ENCODE measurements around the gene MKNK1.
"Not testable (repeated sequence)": the region's sequence is repeated elsewhere in the genome, so short reads cannot be mapped to it uniquely, and the experiment has no call there.

Gene MKNK1
- 61.3 to 66.2 reads per million in 2 donors for total RNA-seq

DNA sequence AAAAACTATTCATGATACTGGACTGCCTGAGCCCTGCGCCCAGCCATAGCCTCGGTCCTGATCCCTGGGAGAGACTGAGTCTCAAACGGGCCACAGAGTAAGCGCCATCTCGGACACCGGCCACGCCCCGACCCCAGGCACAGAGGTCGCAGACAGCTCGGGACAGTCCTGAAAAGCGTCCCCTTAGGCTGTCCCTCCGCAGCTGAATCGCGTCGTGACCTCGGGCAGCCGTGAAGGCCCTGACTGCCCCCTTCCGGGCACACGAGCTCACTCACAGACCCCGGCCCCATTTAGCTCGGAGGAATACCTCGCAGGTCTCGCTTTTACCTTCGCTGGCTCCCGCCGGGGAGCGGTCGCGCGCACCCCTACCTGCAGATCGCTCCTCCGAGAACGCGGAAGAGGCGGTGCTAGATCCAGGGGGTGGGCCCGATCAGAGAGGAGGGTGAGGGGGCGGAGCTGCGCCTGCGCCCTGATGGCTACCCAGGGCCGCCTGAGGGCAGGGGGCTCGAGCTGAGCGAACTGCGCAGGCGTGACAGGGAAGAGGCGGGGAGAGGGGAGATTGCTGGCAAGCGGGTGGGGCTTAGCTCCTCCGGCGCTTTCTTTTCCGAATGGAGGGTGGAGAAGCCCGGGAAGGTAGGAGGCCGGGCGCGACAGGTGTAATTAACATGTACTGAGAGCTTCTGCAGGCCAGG is at the start of gene MKNK1:
MKNK1 (minus strand) TSS at position 411 of the 692 bp plus-strand sequence. CDS start 20,941 bp downstream, outside the sequence.
- DNase-seq: peak; percentile 97

DNA sequence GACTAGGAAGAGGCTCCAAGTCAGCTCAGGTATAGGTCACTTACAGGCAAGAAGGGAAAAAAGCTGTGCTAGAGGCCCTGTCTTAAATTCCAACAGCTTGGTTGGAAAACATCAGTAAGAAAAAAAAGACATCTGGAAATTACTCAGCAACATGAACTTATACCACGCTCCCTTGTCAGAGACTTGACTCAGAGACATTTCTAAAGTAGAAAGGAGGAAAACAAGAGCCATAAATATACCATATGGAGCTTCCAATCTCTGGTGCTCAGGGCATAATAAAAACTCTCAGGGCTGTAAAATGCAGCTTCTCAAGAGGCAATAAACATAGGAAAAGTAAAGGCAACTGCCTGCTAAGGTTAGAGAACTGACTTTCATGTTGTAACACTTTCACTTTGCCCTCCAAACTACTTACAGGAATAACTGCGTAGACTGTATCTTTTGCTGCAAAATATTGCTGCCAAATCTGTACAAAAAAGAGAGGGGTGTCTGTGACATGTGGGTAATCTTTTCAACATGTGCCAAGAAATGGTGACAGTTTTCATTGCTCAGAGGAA is 49.4 kb upstream of the MKNK1 start:
- no peak for DNase-seq

DNA sequence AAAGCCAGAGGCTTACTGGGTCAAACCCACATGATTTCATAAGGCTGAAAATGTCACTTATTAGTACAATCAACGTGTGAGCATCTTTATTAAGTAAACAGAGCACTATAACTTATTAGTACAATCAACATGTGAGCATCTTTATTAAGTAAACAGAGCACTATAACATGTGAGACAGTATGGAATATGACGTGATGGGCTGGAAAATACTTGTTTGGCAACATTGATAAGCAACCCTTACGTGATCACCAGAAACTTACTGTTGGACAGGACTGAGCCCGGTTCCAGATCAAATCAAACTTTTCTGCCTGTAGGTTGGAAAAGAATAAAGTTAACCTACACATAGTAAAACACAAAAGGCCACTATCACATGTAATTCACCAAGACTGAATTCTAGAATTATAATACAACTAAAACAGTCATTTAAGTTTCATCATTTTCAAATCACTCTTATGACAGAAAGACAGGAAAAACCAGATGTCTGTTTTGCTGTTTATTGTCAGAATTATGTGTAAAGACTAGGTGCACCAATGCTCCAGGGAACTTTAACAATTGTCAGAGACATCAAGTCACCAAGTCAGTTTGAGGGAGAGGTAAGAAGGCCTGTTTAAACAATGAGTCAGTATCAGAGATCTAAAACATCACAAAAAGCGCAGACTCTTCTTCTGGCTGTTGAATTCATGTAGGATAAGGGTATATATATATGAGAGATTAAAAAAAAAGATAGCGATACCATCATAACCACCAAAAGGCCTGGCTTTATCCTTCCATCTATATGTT is 48.4 kb upstream of the MKNK1 start:
- no peak for DNase-seq

DNA sequence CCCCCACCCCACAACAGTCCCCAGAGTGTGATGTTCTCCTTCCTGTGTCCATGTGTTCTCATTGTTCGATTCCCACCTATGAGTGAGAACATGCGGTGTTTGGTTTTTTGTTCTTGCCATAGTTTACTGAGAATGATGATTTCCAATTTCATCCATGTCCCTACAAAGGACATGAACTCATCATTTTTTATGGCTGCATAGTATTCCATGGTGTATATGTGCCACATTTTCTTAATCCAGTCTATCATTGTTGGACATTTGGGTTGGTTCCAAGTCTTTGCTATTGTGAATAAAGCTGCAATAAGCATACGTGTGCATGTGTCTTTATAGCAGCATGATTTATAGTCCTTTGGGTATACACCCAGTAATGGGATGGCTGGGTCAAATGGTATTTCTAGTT is 47.1 kb upstream of the MKNK1 start:
- DNase-seq: not testable (repeated sequence)

DNA sequence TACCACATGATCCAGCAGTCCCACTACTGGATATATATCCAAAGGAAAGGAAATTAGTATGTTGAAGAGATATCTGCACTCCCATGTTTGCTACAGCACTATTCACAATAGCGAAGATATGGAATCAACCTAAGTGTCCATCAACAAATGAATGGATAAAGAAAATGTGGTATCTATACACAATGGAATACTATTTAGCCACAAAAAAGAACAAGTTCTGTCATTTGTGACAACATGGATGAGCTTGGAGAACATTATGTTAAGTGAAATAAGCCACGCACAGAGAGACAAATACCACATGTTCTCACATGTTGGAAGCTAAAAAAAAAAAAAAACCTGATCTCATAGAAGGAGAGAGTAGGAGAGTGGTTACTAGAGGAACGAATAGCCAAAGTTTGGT is 46.4 kb upstream of the MKNK1 start:
- no peak for DNase-seq

DNA sequence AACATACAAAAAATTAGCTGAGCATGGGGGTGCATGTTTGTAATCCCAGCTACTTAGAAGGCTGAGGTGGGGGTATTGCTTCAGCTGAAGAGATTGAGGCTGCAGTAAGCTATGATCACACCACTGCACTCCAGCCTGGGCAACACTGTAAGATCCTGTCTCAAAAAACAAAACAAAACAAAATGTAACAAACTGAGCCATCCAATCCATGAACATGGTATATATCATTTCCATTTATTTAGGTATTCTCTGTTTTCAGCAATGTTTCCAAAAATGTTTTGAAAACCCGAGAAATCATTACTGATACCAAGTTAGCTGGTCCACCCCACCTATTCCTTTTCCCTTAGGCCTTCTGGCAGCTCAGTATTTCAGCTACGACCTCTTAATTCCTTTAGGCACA is 45.7 kb upstream of the MKNK1 start:
- DNase-seq: no peak

DNA sequence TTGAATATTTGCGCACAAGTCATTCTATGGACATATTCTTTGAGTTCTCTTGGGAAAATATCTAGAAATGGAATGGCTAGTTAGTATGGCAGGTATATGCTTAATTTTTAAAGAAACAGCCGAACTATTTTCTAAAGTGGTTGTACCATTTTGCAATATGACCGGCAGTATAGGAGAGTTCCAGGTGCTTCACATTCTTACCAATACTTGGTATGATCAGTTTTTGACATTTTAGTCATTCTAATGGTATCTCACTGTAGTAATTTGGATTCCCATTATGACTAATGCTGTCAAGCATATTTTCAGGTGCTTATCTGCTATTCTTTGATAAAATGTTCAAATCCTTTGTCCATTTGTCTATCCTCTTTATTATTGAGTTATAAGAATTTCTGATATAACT is 43.5 kb upstream of the MKNK1 start:
- DNase-seq: no peak

DNA sequence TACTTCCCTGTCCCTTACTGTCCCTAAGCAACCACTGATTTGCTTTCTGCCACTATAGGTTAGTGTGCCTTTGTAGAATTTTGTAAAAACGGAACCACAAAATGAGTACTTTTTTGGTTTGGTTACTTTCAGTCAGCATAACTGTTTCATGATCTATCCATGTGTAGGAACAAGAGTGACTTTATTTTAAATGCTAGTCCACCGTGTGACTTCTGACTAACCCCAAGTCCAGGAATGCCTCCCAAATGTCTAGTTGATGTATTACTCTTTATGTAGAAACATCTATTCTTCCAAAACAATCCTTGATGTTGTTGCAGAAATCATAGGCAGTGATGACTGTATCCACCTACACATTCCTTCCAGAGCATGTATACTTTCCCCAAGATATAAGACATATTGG is 42.8 kb upstream of the MKNK1 start:
- DNase-seq: no peak

DNA sequence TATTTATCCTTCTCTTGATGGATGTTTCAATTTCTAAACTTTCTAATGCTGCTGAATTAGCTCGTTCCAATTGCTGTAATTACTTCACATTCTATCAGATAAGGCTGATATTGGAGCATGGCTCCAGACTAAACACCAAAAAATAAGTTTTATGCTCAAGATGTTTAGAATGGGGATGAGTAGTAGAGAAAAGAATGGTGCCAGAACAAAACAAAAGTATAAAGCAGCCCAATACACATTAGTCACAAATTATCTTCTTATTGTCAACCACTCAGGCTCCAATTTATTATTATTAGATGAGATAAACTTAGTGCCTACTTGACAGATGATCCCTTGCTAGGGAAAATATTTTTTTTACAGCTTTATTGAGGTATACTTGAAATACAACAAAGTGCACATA is 42.3 kb upstream of the MKNK1 start:
- DNase-seq: no peak

DNA sequence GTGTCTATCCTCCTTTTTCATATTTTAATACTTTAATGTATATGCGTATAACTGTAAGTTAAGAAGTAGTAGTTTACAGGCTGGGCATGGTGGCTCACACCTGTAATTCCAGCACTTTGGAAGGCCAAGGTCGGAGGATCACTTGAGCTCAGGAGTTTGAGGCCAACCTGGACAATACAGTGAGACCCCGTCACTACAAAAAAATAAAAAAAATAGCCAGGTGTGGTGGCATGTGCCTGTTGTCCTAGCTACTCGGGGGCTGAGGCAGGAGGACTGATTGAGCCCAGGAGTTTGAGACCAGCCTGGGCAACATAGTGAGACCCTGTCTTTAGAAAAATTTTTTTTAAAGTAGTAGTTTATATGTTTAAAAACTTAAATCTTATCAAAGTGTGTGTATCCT is 41.7 kb upstream of the MKNK1 start:
- no peak for DNase-seq

DNA sequence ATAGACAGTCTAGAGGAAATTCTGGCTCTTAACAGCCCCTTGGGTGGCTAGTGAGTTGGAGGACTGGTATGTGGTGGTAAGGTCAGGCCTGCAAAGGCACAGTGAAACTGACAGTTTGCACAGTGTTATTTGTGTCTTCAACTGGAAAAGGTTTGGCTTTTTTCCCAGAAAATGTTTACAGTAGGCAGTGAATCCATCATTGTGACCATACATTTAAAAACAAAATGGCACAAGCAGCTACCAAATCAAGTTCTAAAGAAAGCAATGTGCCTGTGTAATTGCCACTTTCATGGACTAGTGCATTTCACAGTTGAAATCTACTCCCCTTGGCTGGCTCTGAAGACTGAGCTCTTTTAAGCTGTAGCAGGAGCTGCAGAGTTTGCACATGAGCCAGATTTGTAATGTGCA is 39.3 kb upstream of the MKNK1 start:
- no peak for DNase-seq

DNA sequence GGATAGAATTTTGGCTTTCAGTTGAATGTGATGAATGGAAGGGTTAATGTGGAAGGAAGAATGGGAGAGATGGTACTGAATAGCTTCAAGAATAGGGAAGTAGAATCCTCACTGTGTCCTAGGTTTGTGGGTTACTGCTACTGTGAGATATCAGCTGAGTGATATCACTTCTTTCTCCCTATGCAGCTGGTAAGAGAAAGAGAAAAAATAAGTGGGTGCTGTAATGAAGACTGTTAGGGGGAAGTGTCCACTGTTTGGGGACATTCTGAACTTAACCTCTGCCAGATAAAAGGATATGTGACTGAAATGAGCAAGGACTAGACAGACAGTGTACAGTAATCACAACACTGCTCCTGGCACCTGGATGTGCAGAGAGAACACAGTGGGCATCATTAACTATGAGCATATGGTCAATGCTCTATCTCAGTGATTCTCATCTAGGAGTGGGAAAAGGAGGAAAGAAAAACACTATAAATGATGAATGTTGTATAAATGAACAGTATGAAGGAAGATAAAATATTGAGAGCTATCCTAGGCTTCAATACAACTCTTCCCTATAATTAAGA is 38.1 kb upstream of the MKNK1 start:
- no peak for DNase-seq

DNA sequence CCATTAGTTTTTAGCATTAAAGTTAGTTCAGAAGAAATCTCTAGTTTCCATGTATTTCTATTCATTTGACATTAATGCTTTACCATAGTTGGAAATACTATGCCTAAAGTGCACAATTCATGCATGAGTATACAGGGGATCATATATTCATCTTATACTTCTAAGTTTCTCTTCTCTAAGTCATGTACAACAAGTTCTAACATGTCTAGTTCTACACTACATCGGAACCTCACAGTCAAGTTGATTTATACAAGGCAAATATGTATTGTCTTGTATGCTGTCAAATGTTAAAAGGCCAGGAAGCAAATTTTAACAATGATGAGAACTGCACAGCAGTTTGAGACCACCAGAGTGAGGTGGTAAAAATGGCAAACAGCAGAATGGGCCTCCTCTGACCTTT is 35.5 kb upstream of the MKNK1 start:
- DNase-seq: no peak

DNA sequence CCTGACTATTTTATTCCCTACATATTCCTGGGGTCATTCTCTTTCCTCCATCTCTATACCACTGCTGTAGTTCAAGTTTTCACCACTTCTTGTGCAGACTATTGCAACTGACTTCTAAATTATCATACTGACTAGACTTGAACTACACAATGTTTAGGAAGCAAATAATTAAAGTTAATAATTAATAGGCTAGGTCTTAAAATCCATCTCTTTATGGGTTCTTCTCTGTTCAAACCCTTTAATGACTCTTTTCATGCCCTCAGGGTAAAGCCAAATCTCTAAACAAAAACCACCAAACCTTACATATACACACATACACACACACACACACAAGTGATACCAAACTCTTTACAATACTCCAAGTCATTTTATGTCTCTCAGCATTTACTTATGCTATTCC is 34.9 kb upstream of the MKNK1 start:
- DNase-seq: no peak

DNA sequence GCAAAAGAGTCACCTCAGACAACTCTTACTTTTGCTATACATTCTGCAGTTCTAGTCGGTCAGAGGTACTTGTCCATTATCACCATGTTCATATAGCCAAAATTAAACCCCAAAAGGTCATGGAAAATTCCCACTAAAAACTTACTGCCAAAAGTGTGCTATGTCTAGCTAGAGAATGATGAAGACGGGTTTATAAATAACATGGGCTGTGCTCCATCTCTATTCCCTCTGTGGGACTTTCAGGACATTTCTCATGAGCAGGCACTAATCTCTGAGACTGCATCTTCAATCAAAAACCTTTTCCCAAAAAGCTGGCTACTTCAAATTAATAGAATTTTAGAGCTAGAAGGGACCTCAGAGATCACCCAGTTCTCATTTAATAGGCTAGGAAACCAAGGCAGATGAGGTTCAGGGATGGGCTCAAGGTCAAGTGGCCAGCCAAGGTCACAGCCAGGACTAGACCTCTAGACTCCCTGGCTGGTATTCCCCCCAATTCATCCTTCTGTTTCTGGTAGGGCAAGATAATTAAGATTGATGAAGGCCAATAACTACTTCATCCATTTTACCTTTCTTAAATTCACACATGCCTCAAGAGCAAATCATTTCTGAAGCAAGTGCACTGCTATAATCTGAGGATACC is 33.5 kb upstream of the MKNK1 start:
- no peak for DNase-seq

DNA sequence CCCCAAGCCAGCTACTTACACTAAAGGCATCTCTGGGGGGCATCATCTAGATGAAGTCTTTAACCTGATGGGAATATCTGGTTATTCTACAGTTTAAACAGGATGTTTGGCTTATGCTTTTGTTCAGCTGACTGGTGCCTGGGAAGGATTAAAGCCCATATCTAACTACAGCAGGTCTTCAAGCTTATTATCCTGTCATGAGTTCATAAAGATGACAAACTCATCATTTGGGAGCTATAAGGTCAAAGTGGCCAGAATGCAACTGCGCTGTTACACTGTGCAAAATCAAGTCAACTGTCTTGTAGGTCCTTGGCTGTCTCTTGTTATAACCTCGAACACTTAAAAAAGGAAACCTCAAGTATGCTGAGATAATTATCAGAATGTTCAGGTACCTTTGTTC is 31.1 kb upstream of the MKNK1 start:
- no peak for DNase-seq

DNA sequence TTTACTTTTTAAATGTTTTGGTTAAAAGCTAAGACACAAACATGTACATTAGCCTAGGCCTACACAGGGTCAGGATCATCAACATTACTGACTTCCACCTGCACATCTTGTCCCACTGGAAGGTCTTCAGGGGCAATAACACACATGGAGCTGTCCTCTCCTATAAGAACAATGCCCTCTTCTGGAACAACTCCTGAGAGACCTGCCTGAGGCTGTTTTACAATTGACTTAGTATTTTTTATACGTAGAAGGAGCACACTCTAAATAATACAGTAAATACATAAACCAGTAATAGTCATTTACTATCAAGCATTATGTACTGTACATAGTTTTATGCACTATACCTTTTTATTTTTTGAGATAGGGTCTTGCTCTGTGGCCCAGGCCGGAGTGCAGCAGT is 26.7 kb upstream of the MKNK1 start:
- DNase-seq: no peak

DNA sequence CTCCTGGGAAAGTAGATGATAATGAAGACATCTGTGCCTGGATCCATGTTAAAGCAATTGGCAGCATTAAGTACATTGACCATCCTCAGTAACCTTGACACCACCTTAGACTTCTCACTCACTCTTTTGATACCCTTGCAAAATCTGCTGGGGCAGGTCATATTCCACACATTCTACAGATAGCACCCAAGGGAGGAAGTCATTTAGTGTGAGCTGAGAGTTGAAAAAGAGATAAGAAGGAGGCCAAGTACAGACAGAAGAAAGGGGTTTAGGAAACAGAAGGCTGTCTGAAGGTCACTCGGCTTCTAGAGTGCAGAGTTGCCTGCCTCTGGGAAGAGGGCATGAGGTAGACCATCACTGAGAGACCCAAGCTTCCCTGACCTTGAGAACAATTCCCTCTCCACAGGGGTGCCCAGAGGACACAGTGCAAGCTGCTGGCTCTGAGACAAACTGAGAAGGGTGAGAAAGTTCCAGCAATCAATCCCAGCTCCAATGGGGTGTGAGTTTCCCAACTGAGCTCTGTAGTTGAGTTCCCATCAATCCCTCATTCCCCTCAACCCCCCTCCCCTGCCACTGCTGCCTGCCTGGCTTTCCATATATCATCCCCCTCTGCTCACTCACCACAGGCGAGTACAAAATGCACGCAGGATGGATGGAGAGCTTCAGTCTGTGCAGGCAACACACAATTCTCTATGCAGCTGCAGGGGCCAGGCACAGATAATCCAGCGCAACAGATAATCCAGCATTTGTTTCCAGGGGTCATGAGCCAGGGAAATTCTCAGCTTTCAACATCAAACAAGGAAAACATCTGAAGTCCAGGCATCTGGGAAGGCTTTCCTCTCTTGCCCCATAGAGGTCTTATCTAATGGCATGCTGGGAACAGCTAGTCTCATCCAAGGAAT is 19.9 kb upstream of the MKNK1 start:
- no peak for DNase-seq

DNA sequence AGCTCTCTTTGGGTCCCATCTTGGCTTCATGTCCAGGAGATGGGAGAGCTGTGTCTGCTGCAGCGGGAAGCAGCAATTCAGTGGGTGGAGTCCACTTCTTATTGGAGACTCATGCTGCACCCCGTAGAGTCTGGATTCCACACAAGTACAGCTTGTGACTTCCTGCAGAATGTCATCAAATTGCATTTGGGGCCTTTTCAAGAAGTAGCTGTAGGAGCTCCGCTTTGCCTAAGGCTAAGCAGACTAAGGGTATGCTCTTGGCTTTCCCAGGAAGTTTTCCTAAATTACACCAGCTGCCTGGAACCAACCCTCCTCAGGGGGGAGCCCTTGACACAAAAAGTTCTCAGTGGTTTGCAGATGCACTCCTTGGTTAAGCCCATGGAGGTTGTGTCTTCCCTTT is 18.3 kb upstream of the MKNK1 start:
- DNase-seq: no peak

DNA sequence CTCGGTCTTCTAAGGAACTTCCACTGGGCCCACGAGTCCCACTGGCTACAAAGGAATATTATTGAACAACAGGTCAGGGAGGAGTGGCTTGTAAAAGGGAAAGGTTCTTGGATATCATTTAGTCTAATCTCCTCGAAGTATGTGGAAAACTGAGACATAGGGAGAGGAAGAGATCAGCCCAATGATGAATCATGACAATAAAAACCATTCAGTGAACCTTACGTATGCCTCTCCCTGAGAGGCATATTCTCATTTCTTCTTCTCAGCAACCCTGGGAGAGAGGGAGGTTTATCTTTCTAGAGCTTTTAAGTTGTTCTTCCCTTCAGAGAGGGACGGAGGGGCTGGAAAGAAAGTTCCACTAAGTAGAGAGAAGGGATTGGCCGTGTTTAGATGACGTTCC is 17.9 kb upstream of the MKNK1 start:
- DNase-seq: no peak

DNA sequence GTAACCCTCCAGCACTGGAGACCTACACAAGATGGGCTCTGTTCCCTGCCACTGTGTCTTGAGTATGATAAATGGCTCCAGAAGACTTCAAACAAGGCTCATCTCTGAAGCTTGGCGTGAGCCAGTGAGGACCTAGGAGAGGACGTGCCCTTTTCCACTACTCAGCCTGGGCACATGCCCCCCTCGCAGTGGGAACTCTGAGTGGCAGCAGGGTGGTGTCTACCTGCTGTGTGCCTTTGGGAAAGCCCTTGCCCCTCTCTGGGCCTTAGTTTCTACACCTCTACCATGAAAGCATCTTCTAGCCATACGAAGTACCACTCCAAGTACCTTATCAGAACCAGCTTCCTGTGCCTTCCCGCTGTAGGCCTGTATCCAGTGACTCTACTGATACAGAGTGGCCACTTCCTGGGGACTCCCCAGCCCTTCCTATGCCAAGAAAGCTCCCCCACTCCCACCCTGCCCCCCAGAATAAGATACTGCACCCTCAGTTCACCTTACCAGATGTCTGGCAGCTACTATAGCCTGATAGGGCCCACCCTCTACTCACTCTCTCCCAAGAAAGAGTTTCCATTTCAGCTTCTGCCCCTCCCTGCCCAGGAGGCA is 15.7 kb upstream of the MKNK1 start:
- DNase-seq: no peak
